ENCODE results near the gene RALY.

Gene RALY

DNA sequence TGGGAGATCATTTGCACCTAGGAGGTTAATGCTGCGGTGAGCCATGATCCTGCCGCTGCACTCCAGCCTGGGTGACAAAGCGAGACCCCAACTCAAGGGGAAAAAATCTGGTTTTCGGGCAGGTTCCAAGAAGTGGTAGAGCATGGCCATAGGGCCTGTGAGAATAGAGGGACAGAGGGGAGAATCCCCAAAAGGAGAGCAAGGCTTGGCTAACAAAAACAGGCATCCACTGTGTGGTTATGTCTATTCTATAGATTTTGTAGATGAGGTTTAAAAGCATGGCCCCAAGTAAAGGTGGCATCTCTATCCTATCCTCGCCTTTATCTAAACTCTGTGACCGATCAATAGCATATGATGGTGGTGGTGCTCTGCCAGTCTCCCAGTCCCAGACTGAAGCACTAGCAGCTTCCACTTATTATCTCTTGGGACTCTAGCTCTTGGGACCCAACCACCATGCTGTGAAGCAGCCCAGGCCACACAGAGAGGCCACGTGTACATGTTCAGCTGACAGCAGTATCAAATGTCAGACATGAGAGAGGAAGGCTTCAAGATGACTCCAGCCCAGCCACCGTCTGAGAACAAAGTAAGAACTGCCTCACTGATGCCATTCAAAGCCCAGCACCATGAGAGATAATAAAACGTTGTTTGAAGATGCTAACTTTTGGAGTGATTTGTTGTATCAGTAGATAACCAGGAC lies 90.7 kb downstream of the RALY start:
- no peak for DNase-seq

DNA sequence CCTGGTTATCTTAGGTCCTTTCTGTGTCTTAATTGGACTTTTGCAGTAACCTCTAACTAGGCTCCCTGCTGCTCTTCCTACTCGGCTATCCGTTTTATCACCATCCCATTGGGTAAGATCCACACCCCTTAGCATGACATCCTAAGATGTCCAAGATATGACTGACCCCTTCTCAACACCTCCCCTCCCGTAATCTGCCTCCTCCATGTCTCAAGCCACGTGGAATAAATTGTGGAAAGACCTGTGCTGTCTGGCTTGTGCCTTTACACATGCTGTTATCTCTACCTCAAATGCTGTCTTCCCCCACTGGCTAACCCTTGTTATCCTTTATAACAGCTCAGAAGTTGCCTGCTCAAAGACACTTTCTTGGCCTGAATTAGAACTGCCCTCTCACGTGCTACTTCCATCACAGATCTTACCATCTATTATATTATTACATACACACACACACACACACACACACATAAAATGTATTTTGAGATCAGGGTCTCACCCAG lies 91.9 kb downstream of the RALY start:
- no peak for DNase-seq

DNA sequence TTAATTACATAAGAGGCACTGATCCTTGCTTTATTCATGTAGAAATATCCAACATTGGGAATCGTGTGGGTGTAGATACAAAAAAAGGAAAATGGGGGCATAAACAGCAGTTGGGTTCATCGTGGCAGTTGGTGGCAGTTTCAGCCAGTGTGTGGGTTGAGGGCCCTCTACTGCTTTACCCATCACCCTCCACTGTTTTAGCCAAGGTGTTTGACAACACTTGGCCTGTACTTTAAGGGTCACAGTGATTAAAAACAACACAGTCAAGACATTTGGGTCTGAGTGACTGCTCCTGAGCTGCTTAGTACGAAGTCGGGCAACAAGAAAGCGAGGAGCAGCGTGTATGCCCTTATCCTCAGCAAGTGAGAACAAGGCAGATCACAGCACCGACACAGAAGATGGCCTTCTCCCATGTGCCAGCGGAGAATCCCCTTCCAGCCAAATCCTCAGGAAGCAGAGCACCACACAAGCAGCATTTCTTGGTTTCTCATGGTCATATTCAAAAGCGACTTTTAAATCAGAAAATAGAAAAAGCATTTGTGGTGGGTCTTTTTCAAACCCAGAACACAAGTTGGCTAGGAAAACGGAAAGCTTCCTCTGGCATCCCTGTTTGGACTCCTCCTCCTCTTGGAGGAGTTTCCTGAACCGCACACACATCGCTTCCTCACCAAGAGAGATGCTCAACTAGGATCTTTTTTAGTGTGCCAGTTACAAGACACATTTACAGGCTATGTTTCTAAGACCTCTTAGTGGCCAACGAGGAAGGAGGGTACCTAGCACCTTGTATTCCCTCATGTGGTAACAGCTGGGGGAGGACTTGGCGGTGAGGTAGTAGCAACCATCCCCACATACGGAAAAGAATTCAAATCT lies 94.8 kb downstream of the RALY start:
- no peak for DNase-seq

DNA sequence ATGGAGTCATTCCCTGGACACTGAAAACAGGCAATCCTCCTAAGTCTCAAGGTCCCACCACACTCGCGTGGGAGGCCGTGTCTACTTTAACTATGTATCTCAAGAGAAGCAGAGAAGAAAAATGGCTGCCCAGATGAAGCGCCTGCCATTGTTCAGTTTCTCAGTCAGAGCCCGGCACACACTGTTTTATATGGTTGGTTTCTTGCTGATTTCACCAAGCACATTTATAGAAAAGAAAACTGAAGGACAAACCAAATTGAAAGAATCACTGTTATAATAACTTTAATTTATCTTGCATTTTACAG lies 95.4 kb downstream of the RALY start:
- DNase-seq: no peak

DNA sequence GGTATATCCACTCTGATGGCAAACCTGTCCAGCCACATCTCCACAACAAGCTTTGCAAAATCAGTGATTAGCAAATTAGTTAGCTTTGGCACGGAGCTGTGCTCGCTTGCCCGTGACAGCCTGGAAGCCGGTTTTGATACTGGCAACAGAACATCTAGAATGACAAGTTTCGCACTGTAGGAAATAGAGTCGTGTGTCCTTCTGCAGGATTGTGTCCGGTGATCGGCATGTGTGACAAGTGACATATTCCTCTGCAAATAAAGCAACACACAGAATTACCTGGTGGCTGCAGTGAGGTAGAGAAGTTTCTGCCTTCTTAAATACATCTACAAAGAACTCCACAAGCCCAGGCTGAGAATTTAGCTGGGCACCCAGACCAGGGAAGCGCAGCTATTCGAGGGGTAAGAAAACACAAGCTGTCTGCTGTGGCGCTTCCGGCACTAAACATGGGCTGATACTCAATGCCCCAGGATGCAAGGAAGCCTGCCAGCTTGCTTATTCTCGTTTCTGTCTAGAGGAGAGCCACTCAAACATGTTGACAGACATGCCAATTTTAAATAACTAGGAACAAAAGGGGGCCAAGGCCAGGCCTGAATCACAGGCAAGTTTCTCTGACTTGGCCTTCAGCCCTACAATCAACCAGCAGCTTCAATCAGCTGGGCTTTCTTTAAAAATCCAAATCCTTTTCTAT lies 96.1 kb downstream of the RALY start:
- DNase-seq: no peak

DNA sequence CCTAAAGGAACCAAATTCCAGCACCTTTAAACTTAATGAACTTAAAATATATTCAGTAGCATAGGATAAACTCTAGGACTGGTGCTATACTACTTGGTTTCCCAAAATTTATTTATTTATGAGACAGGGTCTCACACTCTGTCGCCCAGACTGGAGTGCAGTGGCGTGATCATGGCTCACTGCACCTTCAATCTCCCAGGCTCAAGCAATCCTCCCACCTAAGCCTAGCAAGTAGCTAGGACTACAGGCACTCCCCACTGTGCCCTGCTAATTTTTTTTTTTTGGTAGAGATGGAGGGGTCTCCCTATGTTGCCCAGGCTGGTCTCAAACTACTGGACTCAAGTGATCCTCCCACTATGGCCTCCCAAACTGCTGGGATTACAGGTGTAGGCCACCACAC lies 96.9 kb downstream of the RALY start:
- DNase-seq: no peak

DNA sequence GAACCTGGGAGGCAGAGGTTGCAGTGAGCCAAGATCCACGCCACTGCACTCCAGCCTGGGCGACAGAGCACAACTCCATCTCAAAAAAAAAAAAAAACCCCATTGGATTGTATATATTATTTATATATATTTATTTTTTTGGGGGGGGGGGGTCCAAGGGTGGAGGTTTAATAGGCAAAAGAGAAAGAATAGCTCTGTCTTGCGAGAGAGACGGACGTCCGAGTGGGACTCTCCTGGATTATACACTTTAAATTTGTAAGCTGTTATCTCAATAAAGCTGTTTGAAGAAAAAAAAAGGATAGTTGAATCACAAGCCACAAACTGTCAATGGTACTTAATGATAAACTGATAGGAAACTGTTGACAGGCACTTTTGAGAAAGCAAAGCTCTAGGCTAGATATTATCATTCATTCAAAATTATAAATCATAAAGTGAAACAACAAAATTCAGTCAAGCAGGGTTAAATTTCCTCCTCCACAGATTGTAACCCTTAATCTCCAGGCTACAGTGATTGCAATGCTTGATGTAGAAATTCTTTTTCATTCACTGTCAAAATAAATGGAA lies 98.0 kb downstream of the RALY start:
- no peak for DNase-seq

DNA sequence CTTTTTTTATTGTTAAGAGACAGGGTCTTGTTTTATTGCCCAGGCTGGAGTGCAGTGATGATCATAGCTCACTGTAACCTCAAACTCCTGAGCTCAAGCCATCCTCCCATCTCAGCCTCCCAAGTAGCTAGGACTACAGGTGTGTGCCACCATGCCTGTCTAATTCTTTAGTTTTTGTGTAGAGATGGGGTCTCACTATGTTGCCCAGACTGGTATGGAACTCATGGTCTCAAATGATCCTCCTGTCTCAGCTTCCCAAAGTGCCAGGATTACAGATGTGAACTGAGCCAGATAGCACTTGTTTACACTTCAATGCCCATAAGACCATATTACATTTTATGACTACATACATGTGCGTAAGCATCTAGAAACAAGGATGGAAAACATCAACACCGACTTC lies 100.2 kb downstream of the RALY start:
- no peak for DNase-seq

DNA sequence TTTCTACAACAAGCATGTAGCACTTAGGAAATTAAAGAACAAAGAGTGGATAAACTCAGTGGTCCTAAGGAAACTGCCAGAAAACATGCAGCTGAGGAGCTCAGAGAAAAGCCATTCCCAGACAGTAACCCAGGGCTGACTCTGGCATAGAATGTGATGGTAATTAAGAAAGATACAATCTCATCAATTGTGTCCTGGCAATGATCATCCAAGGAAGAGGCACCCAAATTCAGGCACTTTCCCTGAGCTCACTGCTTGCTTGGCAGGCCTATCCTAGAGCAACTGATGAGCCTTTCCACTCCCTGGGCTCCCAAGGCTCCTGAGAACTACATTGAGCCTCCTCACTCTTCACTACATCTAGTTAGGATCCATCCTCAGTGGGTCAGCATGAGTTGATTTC lies 102.1 kb downstream of the RALY start:
- no peak for DNase-seq

DNA sequence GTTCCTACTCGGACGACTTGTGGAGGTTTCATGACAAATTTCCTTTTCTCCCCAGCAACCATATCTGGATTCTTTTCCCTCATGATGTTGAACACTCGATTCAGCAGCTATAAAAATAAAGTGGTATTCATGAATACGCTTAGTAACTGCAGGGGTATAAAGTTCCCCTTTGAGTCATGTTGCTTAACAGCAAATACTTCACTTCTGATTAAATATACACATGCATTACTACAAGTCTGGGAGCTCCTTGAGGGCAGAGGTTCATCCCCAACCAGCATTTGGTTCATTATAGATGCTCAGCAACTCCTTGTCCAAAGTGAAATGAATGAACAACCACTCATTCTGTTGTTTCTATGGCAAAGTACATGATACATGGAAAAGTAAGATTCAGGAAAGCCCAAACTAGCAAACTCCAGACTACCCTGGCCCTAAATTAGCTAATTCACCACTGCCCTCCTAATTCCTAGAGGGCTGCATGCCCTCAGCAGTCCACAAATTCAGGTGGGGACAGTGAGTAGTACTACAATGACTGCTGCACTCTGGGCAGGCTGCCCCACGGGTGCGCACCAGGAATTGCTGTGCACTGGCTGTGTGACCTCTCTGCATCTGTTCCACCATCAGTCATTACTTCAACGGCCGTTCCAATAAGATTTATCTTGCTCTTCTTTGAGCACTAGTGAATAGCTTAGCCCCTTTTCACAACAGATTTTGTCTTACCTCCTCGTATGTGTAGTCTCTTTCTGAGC lies 103.2 kb downstream of the RALY start:
- DNase-seq: no peak

DNA sequence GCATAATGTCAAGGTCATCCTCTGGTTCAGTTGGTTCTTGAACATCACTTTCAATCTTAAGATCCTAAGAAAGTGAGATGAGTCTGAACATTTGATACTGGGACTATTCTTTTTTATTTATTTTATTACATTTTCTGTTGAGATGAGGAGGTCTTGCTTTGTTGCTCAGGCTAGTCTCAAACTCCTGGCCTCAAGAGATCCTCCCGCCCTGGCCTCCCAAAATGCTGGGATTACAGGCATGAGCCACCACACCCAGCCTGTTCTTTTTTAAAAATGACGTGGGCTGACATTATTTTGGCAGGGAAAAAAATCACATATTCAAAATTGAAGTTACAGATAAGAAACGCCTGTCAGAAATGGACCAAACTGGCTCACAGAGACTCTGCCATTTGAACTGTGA lies 104.9 kb downstream of the RALY start:
- DNase-seq: no peak

DNA sequence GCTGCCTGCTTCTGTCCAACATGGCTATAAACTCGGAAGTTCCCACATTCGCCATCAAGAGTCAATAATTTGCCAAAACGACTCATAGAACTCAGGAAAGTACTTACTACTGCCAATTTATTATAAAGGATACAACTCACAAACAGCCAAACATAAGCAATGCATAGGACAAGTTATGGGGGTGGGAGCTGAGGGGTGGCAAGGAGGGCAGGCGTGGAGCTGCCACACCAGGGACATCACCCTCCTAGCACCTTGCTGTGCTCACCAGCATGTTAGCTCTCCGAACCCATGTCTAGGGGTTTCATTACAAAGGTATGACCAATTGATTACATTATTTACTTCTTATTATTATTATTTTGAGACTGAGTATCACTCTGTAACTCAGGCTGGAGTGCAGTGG lies 106.0 kb downstream of the RALY start:
- no peak for DNase-seq

DNA sequence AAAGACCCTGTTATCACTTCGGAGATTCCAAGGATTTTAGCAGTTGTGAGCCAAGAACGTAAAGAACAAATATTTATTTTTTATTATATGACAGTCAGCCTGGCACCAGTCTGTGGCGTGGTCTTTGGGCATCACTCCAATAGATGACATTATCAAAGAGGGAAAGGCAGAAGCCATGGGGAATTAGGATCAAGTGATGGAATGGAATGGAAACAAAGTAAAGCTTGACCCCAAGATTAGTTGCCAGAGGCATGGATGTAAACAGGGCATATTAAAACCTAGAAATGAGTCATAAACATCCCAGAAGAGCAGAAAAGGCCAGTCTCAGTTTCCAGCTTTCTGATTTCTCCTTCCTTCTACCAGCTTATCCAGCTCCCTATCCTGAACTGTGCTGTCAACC lies 106.9 kb downstream of the RALY start:
- no peak for DNase-seq

DNA sequence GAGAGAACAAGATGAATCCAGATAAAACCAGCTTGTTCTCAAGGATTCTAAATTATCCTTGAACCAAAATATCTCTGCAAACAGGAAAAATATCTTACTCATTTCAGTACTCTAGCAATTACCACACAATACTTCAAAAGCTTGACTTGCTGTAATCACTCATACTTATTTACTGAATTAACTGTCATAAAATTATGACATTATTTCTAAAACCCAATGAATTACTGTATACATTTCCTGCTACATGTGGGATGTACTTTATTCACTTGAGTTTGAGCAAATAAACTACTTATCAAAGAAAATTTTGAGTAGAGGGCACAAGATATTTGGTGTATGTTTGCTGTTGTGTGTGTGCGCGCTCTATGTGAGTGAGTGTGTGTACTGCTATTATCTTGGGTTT lies 108.6 kb downstream of the RALY start:
- no peak for DNase-seq

DNA sequence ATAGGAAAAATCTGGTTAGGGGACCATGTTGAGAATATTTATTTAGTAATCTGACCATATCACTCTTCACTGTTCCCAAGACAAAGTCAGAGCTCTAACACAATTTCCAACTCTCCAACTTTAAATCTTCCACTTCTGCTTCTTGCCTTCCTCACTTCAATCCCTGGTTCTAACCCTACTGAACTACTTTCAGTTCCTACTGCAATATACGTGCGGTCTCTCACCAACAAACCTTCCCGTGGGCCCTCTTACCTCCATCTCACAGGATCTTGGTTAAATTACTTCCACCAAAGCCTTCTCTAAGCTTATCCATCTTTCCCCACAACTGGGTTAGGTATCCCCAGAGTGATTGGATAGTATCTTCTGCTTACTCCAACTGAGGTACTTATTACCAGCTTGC lies 110.3 kb downstream of the RALY start:
- DNase-seq: no peak

DNA sequence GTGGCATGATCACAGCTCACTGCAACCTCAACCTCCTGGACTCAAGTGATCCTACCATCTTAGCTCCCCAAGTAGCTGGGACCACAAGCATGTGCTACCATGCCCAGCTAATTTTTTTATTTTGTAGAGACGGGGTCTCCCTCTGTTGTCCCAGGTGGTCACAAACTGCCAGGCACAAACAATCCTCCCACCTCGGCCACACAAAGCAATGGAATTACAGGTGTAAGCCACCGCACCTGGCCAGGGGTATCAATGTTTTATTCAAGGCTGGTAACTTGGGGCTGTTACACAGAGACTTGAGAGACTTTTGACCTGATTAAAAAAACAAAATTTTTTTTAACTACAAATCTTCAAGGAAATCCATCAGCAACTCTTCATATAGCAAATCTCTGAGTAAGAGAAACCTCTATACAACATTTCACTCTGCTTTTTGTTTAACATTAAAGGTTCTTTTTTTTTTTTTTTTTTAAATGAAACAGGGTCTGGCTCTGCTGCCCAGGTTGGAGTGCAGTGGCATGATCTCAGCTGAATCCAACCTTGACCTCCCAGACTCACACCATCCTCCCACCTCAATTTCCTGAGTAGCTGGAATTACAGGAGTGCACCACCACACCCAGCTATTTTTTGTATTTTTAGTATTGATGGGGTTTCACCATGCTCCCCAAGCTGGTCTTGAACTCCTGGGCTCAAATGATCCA lies 112.4 kb downstream of the RALY start:
- DNase-seq: no peak

DNA sequence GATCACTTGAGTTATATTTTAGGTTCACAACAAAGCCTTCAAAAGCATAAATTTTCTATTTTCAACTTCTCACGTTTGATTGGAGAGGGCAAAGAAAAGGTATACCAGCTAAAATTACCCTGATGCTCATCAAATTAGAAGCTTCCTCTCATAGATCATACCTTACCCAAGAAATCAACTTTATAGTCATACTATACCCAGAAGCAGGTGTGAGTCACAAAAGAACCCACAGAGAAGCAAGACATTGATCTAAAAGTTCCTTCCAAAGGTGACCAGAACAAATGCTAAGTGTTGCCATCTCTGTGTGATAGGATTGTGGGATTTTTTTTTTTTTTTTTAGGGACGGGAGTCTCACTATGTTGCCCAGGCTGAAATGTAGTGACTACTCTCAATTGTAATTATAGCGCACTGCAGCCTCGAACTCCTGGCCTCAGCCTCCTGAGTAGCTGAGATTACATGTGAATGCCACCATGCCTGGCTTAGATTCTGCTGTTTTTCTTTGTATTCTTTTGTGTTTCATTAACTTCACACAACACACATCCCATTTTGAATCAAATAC lies 115.0 kb downstream of the RALY start:
- no peak for DNase-seq

DNA sequence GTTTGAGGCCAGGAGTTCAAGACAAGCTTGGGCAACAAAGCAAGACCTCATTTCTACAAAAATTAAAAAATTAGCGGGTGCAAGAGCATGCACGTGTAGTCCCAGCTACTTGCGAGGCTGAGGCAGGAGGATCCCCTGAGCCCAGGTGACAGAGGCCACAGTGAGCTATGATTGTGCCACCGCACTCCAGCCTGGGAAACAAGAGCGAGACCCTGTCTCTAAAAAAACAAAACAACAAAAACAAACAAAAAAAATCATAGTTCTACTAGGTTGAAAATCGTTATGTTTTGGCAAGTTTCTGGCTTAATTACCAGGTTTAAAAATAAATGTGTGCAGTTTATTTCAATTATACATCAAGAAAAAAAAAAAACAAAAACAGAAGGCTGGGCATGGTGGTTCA lies 115.7 kb downstream of the RALY start:
- no peak for DNase-seq

DNA sequence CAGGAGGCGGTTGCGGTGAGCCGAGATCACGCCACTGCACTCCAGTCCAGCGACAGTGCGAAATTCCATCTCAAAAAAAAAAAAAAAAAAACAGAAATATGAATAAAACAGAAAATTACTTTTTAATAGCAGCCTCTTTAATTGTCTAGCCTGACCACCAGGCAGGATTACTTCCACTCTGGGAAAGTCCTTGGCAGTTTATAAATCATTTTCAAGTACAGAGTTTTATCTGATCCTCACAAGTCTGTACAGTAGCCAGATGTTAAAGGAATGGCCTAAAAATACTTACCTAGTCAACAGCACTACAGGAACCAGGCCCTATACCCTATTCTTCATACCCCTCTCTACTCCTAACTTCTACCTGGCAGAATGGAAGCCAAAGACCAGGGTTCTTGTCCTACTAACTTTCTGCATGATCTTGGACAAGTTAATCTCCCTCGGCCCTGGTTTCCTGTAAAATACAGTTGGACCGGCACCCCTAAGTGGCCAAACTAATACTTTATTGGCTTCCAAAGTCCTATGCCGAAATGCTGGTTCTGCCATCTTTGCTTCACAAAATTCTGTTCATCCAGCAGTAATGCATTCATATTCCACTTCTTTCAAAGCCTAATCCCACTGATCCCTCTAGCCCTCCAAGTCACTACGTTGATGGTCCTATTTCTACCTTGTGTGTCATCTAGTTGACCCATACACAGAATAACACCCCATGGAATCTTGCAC lies 116.5 kb downstream of the RALY start:
- DNase-seq: no peak

DNA sequence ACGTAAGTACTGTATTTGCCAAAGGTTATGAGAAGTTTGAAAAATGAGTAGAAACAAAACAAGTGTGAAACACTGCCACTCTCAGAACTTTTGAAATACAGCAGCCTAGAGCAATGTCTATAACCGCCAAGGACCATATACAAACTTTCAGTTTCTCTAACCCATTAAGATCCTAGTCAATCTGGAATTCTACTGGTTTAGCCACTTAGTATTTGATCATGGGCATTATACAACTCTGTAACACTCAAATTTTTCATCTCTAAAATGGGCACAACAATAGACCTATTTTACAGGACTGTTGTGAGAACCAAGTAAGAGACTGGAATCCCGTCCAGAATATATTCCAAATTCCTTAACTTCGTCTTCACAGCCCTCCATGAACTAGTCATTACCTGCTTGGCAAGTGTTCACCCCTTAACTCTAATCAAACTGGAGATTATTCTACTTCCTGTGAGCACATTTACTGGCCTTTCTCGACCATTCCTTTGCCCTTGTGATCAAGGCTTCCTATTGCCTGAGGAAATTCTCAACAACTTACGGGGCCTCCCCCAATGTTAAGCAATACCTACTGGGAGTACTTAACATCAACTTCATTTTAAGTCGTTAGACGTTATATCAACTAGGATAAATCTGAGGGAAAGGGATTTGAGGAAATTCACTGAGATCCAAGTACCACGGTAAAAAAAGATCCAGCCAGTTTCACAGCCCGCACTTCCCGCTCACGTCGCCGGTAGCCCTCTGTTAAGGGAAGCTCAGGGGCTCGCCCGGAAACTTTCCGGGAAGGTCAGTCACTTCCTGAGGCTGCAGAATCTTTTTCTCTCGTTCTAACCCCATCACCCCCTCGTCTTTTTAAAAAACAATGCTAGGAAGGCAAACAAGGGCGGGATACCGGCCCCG lies 117.3 kb downstream of the RALY start:
- no peak for DNase-seq

All from activated CD4-positive, alpha-beta T cell treated with anti-CD3 and anti-CD28 coated beads for 1 hour (primary cell).